CD8-positive, alpha-beta memory T cell (primary cell): ENCODE results near the gene PHLDB3. TPM values are rescaled to one million over a fixed set of nuclear protein-coding genes. Genes with fewer than 3 reads are reported as not detected.
"Not testable (repeated sequence)": the region's sequence is repeated elsewhere in the genome, so short reads cannot be mapped to it uniquely, and the experiment has no call there.

ENCODE experiments used
- CTCF ChIA-PET: fragments of 350-600 bp; sonication (Branson Sonifier 250); formaldehyde crosslinking; loops from one replicate; lab custom pipeline; 2021; ENCODE audit warnings: antibody characterized with exemption; lab: Charles Lee
- POLR2A ChIA-PET: fragments of 350-600 bp; sonication (Branson Sonifier 250); formaldehyde crosslinking; loops from one replicate; lab custom pipeline; 2021; ENCODE audit warnings: antibody characterized with exemption; lab: Charles Lee
- DNase-seq, 5 donors: peaks; one replicate each; pipeline versions ENCODE4 v3.0.0 to v3.0.0-alpha.2; 2020 to 2022; ENCODE audit warnings: mixed read lengths in 1 of 5
- H3K27ac ChIP-seq: one replicate; pipeline ENCODE4 v1.7.0; 2013; ENCODE audit warnings: low read depth, mild to moderate bottlenecking, low read length, moderate library complexity
- H3K27me3 ChIP-seq: 2 replicates; pipeline ENCODE4 v1.7.0; 2013; ENCODE audit warnings: low read length, mild to moderate bottlenecking; ENCODE audit not compliant: insufficient read depth, poor library complexity, severe bottlenecking
- H3K36me3 ChIP-seq: 2 replicates; pipeline ENCODE4 v1.7.0; 2013; ENCODE audit warnings: mild to moderate bottlenecking, low read length, moderate library complexity; ENCODE audit not compliant: insufficient read depth
- H3K4me1 ChIP-seq: 2 replicates; pipeline ENCODE4 v1.7.0; 2013; ENCODE audit warnings: mild to moderate bottlenecking, low read length, moderate library complexity; ENCODE audit not compliant: insufficient read depth
- H3K4me3 ChIP-seq: 2 replicates; pipeline ENCODE4 v1.7.0; 2013; ENCODE audit warnings: mild to moderate bottlenecking, low read length
- H3K9me3 ChIP-seq: 2 replicates; pipeline ENCODE4 v1.7.0; 2013; ENCODE audit warnings: mild to moderate bottlenecking, low read length
- H3K27ac Mint-ChIP-seq, 8 donors: one replicate each; pipeline ENCODE4 v1.8.0; 2020 to 2021; ENCODE audit warnings: mixed read lengths in 8 of 8, mild to moderate bottlenecking in 6 of 8, inconsistent platforms in 3 of 8, moderate library complexity in 3 of 8
- H3K27me3 Mint-ChIP-seq, 2 donors: one replicate each; pipeline ENCODE4 v1.8.0; 2020 to 2021; ENCODE audit warnings: mixed read lengths in 2 of 2, mild to moderate bottlenecking in 1 of 2, moderate library complexity in 1 of 2
- H3K36me3 Mint-ChIP-seq, 3 donors: one replicate each; pipeline ENCODE4 v1.8.0; 2020 to 2021; ENCODE audit warnings: mixed read lengths in 3 of 3, inconsistent platforms in 1 of 3, mild to moderate bottlenecking in 1 of 3
- H3K4me1 Mint-ChIP-seq, 3 donors: one replicate each; pipeline ENCODE4 v1.8.0; 2020 to 2021; ENCODE audit warnings: mixed read lengths in 3 of 3, inconsistent platforms in 1 of 3, mild to moderate bottlenecking in 1 of 3
- H3K4me3 Mint-ChIP-seq, 7 donors: one replicate each; pipeline ENCODE4 v1.8.0; 2020 to 2021; ENCODE audit warnings: mixed read lengths in 7 of 7, mild to moderate bottlenecking in 6 of 7, moderate library complexity in 4 of 7, inconsistent platforms in 2 of 7
- H3K9me3 Mint-ChIP-seq, 5 donors: one replicate each; pipeline ENCODE4 v1.8.0; 2020 to 2022; ENCODE audit warnings: mixed read lengths in 5 of 5, mild to moderate bottlenecking in 3 of 5, moderate library complexity in 2 of 5, inconsistent platforms in 1 of 5
- polyA plus RNA-seq: library from polyadenylated mRNA; unstranded; fragments of 300-500 nt; fragmentation: Illumina TruSeq; gene quantifications from one replicate; pipeline ENCODE4 v1.2.3, GENCODE V29; 2021
- total RNA-seq, 2 experiments: library from RNA; stranded (reverse); gene quantifications; one replicate each; pipeline ENCODE4 v1.2.3, GENCODE V29; 2021

The PHLDB3 gene
- total and polyA plus RNA-seq, 3 experiments from 2014 or later = 8.1 to 15.4 (median 13.5) TPM

- H3K4me3 ChIP-seq = no peak overlapping the region
- H3K27ac ChIP-seq = no peak overlapping the region
- H3K9me3 ChIP-seq = no peaks in the 10 kb centered on the region
- Mint-ChIP-seq H3K4me1 (peaks cover 5 to 25% (median 19%) of the 10 kb centered on the region in 3 donors), H3K4me3 (no peak overlapping the region), H3K27me3 (no peaks in the 10 kb centered on the region), H3K9me3 (no peaks in the 10 kb centered on the region), H3K36me3 (peaks cover 0 to 5% (median 4%) of the 10 kb centered on the region in 3 donors), H3K27ac (no peak overlapping the region)
- DNase-seq = no peak
- no peaks in the 10 kb centered on the region for H3K27me3 ChIP-seq
- peaks cover 7% of the 10 kb centered on the region for H3K4me1 ChIP-seq
- CTCF ChIA-PET = interaction anchor here (0.7 to 13.1 kb wide), 25 partner anchors 9 to 221 kb away, joined by 3 to 316 read pairs (median 6); partner anchors contain the start of genes ETHE1, IRGQ, LYPD3 and PHLDB3
- no peaks in the 10 kb centered on the region for H3K36me3 ChIP-seq
- POLR2A ChIA-PET = interaction anchor here (0.9 to 2.0 kb wide), 4 partner anchors 16 to 147 kb away, joined by 3 to 13 read pairs (median 7); no protein-coding TSS in a partner anchor
These were observed 56.9 kb downstream of the PHLDB3 start for GRCh38 chr19:43447655-43448054.

DNA sequence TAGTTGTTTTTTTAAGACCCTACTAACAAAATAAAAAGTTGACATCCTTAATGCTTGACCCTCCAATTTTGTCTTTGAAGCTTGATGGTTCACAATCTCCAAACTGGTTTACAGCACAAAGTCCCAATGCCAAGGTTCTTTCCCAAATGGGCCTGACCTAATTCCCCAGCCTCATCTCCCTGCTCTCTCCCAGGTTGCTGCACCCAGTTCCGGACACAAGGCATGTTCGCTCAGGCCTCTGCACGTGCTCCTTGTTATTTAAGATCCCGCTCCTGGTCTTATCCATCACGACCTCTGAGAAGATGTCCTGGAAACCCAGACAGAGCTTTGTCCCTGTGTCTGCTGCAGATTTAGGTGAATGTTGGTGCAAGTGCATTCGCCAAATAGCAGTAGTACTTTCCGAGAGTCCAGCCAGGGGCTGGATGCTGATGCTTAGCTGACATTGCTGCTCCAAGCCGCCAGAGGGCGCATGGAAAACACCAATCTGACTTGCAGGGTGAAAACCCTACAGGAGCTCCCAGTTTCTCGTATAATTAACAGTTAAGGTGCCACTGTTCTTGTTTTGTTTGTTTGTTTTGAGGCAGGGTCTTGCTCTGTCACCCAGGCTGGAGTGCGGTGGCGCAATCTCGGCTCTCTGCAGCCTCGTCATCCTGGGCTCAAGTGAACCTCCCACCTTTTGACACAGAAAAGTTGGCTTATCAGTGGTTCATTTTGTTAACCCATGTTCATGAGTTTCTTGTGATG is 57.6 kb downstream of the PHLDB3 start:
- Histone ChIP-seq H3K4me1 (peaks cover 7% of the 10 kb centered on the region), H3K36me3 (no peaks in the 10 kb centered on the region), H3K27me3 (no peaks in the 10 kb centered on the region), H3K4me3 (no peak overlapping the region), H3K9me3 (no peaks in the 10 kb centered on the region), H3K27ac (no peak overlapping the region)
- Mint-ChIP-seq H3K27ac (peak overlapping the region in 6 of 8 donors; percentile 35 to 89 (median 75)), H3K27me3 (no peaks in the 10 kb centered on the region), H3K4me3 (peak overlapping the region in 1 of 7 donors; percentile 27), H3K36me3 (no peaks in the 10 kb centered on the region), H3K9me3 (no peaks in the 10 kb centered on the region), H3K4me1 (peaks cover 5 to 21% (median 19%) of the 10 kb centered on the region in 3 donors)
- ChIA-PET CTCF (interaction anchor here (0.7 to 13.1 kb wide), 25 partner anchors 10 to 222 kb away, joined by 3 to 316 read pairs (median 6); partner anchors contain the start of genes ETHE1, IRGQ, LYPD3 and PHLDB3), POLR2A (interaction anchor here (0.6 to 2.0 kb wide), 5 partner anchors 17 to 155 kb away, joined by 3 to 15 read pairs (median 9); no protein-coding TSS in a partner anchor)
- peak; percentile 68 to 85 (median 70) for DNase-seq

- no peaks in the 10 kb centered on the region for H3K36me3 Mint-ChIP-seq
- H3K4me3 ChIP-seq = no peak overlapping the region
- CTCF ChIA-PET = interaction anchor here (2.4 to 13.1 kb wide), 6 partner anchors 9 to 149 kb away, joined by 10 to 316 read pairs (median 30); partner anchors contain the start of genes ETHE1, IRGQ and ZNF576
- H3K9me3 Mint-ChIP-seq = no peaks in the 10 kb centered on the region
- H3K27me3 ChIP-seq = no peaks in the 10 kb centered on the region
- H3K4me3 Mint-ChIP-seq = no peak overlapping the region
- H3K9me3 ChIP-seq = no peaks in the 10 kb centered on the region
- H3K27me3 Mint-ChIP-seq = no peaks in the 10 kb centered on the region
- peaks cover 11 to 20% (median 20%) of the 10 kb centered on the region in 3 donors for H3K4me1 Mint-ChIP-seq
- no peak overlapping the region for H3K27ac ChIP-seq
- H3K4me1 ChIP-seq = peaks cover 8% of the 10 kb centered on the region
- H3K36me3 ChIP-seq = no peaks in the 10 kb centered on the region
- POLR2A ChIA-PET = no interaction called here
- DNase-seq = no peak
- H3K27ac Mint-ChIP-seq = peak overlapping the region in 6 of 8 donors; percentile 5 to 92 (median 64)
These were observed 59.1 kb downstream of the PHLDB3 start for GRCh38 chr19:43445426-43445825.

DNA sequence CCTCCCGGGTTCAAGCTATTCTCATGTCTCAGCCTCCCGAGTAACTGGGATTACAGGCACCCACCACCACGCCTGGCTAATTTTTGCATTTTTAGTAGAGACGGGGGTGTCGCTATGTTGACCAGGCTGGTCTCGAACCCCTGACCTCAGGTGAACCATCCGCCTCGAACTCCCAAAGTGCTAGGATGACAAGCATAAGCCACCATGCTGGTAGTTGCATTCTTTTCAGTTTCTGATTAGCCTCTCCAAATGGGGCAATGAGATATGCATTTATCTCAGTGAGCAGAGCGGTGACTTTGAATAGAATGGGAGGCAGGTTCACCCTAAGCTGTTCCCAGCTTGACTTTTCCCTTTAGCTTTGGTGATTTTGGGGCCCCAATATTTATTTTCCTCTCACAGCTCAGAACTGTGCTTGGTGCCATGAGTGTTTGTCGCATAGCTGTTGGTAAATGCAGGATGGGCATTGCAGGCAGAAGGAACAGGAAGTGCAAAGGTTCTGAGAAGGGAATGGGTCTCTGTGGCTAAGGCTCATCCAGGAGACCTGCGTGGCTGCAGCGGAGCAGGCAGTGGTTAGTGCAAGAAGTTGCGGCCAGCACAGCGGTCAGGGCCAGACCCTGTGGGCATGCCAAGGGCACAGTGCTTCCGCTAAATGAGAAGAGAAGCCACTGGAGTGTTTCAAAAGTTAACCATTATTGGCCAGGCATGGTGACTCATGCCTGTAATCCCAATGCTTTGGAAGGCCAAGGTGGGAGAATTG is 59.8 kb downstream of the PHLDB3 start:
- H3K4me1 Mint-ChIP-seq = peaks cover 15 to 25% (median 24%) of the 10 kb centered on the region in 3 donors
- POLR2A ChIA-PET = interaction anchor here (0.5 kb wide), 1 partner anchor 309 kb away, joined by 5 read pairs; no protein-coding TSS in a partner anchor
- Histone ChIP-seq H3K4me1 (peaks cover 16% of the 10 kb centered on the region), H3K27me3 (no peaks in the 10 kb centered on the region), H3K4me3 (no peak overlapping the region), H3K9me3 (no peaks in the 10 kb centered on the region), H3K36me3 (no peaks in the 10 kb centered on the region), H3K27ac (no peak overlapping the region)
- CTCF ChIA-PET = interaction anchor here (1.0 to 13.1 kb wide), 3 partner anchors 8 to 79 kb away, joined by 4 to 316 read pairs (median 50); partner anchors contain the start of gene ETHE1
- H3K36me3 Mint-ChIP-seq = no peaks in the 10 kb centered on the region
- H3K27me3 Mint-ChIP-seq = no peaks in the 10 kb centered on the region
- peak overlapping the region in 6 of 8 donors; percentile 51 to 87 (median 64) for H3K27ac Mint-ChIP-seq
- H3K4me3 Mint-ChIP-seq = no peak overlapping the region
- DNase-seq = no peak
- no peaks in the 10 kb centered on the region for H3K9me3 Mint-ChIP-seq

- H3K27me3 ChIP-seq, H3K9me3 Mint-ChIP-seq, H3K4me3 Mint-ChIP-seq, H3K27ac ChIP-seq, H3K9me3 ChIP-seq, H3K27me3 Mint-ChIP-seq, H3K4me3 ChIP-seq, H3K36me3 ChIP-seq, DNase-seq, H3K36me3 Mint-ChIP-seq: not testable (repeated sequence)
- H3K4me1 Mint-ChIP-seq = peaks cover 21 to 31% (median 30%) of the 10 kb centered on the region in 3 donors
- POLR2A ChIA-PET = interaction anchor here (0.6 kb wide), 1 partner anchor 150 kb away, joined by 3 read pairs; no protein-coding TSS in a partner anchor
- H3K27ac Mint-ChIP-seq = peak overlapping the region in 3 of 8 donors; percentile 60 to 77 (median 64)
- CTCF ChIA-PET = interaction anchor here (0.7 to 13.1 kb wide), 3 partner anchors 11 to 312 kb away, joined by 3 to 316 read pairs (median 4); partner anchors contain the start of gene ETHE1
- peaks cover 20% of the 10 kb centered on the region for H3K4me1 ChIP-seq
These were observed 60.5 kb downstream of the PHLDB3 start for GRCh38 chr19:43444091-43444490.

DNA sequence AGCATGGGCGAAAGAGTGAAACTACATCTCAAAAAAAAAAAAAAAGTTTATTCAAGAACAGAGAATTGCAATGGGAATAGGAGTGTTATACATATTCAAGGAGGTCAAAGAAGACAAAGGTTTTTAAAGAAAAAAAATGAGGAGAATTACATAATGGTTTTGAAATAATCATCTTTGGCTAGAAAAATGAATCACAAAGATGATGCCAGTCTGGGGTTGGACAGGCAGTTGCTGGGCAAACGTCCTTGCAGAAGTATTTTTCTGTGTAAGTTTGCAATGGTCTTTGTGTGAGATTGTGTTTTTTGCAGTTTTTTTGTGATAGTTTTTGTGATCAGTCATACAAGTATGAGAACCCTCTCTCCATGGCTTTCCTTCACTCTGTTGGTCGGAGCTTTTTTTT is 62.8 kb downstream of the PHLDB3 start:
- Histone ChIP-seq H3K27ac (no peak overlapping the region), H3K27me3 (no peaks in the 10 kb centered on the region), H3K4me1 (peaks cover 37% of the 10 kb centered on the region), H3K4me3 (no peak overlapping the region), H3K9me3 (no peaks in the 10 kb centered on the region), H3K36me3 (no peaks in the 10 kb centered on the region)
- H3K4me3 Mint-ChIP-seq = peak overlapping the region in 1 of 7 donors; percentile 12
- ChIA-PET POLR2A (no interaction called here), CTCF (interaction anchor here (1.9 to 13.1 kb wide), 2 partner anchors 10 to 82 kb away, joined by 7 to 316 read pairs; partner anchors contain the start of gene ETHE1)
- no peaks in the 10 kb centered on the region for H3K9me3 Mint-ChIP-seq
- no peak for DNase-seq
- H3K27ac Mint-ChIP-seq = peak overlapping the region in 7 of 8 donors; percentile 51 to 88 (median 77)
- no peaks in the 10 kb centered on the region for H3K27me3 Mint-ChIP-seq
- no peaks in the 10 kb centered on the region for H3K36me3 Mint-ChIP-seq
- H3K4me1 Mint-ChIP-seq = peaks cover 36 to 47% (median 43%) of the 10 kb centered on the region in 3 donors

DNA sequence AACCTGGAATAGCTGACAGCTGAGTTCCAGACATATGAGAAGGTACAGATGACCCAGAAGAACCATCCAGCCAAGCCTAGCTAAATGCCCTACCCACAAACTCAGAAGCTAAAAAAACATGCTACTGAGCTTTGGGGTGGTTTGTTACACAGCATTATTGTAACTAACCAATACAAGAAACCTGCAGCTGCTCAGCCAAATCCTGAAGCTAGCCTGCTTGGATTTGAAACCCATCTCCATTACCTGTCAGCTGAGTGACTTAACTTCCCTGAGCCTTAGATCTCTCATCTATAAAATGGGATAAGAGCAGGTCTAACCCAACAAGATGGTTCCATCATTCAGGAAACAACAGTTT is 64.9 kb downstream of the PHLDB3 start:
- H3K27ac Mint-ChIP-seq = peak overlapping the region; percentile 60 to 96 (median 93)

More for the DNA sequence above, 64.9 kb downstream of the PHLDB3 start:
- Histone ChIP-seq H3K36me3 (no peaks in the 10 kb centered on the region), H3K27me3 (no peaks in the 10 kb centered on the region), H3K9me3 (no peaks in the 10 kb centered on the region), H3K4me3 (no peak overlapping the region), H3K4me1 (peaks cover 36% of the 10 kb centered on the region), H3K27ac (no peak overlapping the region)
- ChIA-PET CTCF (interaction anchor here (1.1 to 13.1 kb wide), 9 partner anchors 7 to 156 kb away, joined by 3 to 316 read pairs (median 8); partner anchors contain the start of genes ETHE1, IRGQ, PHLDB3 and ZNF576), POLR2A (interaction anchor here (0.5 to 2.3 kb wide), 7 partner anchors 24 to 181 kb away, joined by 3 to 20 read pairs (median 3); partner anchors contain the start of gene IRGQ)
- H3K9me3 Mint-ChIP-seq = no peaks in the 10 kb centered on the region
- no peak for DNase-seq
- H3K36me3 Mint-ChIP-seq = no peaks in the 10 kb centered on the region
- H3K27me3 Mint-ChIP-seq = no peaks in the 10 kb centered on the region
- peaks cover 43 to 57% (median 52%) of the 10 kb centered on the region in 3 donors for H3K4me1 Mint-ChIP-seq
- H3K4me3 Mint-ChIP-seq = peak overlapping the region in 3 of 7 donors; percentile 18 to 74 (median 56)
